ENCODE measurements around the gene MYO5B. TPM values are rescaled to one million over a fixed set of nuclear protein-coding genes. Genes with fewer than 3 reads are reported as not detected.

Gene MYO5B
- total and polyA plus RNA-seq, 10 of the 15 experiments (the other 5 are each of a cell fraction or from before 2014, with no cell fraction given), result 2.5 to 4.5 (median 3.3) TPM

- ATAC-seq (peak; percentile 95), FAIRE-seq (peak; percentile 81), DNase-seq (ENCODE audit: low read depth, low spot score) (peak; percentile 36)
- Histone ChIP-seq H3K4me1 (ENCODE audit: control insufficient read depth, insufficient read depth, low read length) (peaks cover 2% of the 10 kb centered on the region; the same call in 1 of the 2 replicates), H3K4me3 (no peak overlapping the region), H3K27ac (ENCODE audit: control insufficient read depth, insufficient read depth) (no peak overlapping the region; the same call in 1 of the 2 replicates), H3K27me3 (replicated peaks in 1 of 2; ENCODE audit: control insufficient read depth in 2 of 2, insufficient read depth in 2 of 2, low read length in 1 of 2) (no peaks in the 10 kb centered on the region), H3K9ac (ENCODE audit: control insufficient read depth, insufficient read depth, low read length) (peak overlapping the region; percentile 10; the same call in 1 of the 2 replicates), H3K79me2 (ENCODE audit: control insufficient read depth, insufficient read depth, low read length) (no peaks in the 10 kb centered on the region), H3K36me3 (ENCODE audit: control insufficient read depth in 2 of 2, insufficient read depth in 2 of 2, low read length in 1 of 2) (peaks cover 0 to 11% of the 10 kb centered on the region in 2 experiments), H2AFZ (ENCODE audit: control insufficient read depth, low read depth, low read length) (no peak overlapping the region; the same call in 1 of the 2 replicates), H3K9me3 (replicated peaks; ENCODE audit: control insufficient read depth, insufficient read depth, low read length) (no peaks in the 10 kb centered on the region), H4K20me1 (ENCODE audit: control insufficient read depth, insufficient read depth) (no peaks in the 10 kb centered on the region), H3K4me2 (ENCODE audit: control insufficient read depth, insufficient read depth) (peak overlapping the region; percentile 56; the same call in 1 of the 2 replicates)
- ChIA-PET POLR2A (no interaction called here), SMC1A (ENCODE audit: uncharacterized antibody, unreplicated experiment) (interaction anchor here (0.7 to 2.3 kb wide), 6 partner anchors 10 to 70 kb away, joined by 3 to 7 read pairs (median 4); no protein-coding TSS in a partner anchor), RAD21 (ENCODE audit: unreplicated experiment) (interaction anchor here (0.5 to 0.9 kb wide), 3 partner anchors 21 to 232 kb away, joined by 3 to 4 read pairs (median 4); partner anchors contain the start of gene ACAA2), CTCF (interaction anchor here (0.9 kb wide), 1 partner anchor 278 kb away, joined by 4 read pairs; no protein-coding TSS in a partner anchor)
- 0 out of 2 replicates have a peak, but pooled peaks have one; percentile 15 for TF ChIP-seq MTA2 (IDR thresholded peaks at IDR 0.05; ENCODE audit: low read depth)
- peak; percentile 62 for TF ChIP-seq ATF7 (IDR thresholded peaks at IDR 0.05; ENCODE audit: low read depth)
- peak; percentile 70; the same call in 1 of the 2 replicates for TF ChIP-seq IRF4 (IDR thresholded peaks at IDR 0.05; ENCODE audit: low read depth, low read length)
- 0 out of 2 replicates have a peak, but pooled peaks have one; percentile 13 for TF ChIP-seq CREM (IDR thresholded peaks at IDR 0.05; ENCODE audit: low read depth)
- peak; percentile 39; the same call in 1 of the 2 replicates for TF ChIP-seq SPI1 (IDR thresholded peaks at IDR 0.05; ENCODE audit: borderline replicate concordance, insufficient read depth, low read depth, low read length)
- TF ChIP-seq SKIL (IDR thresholded peaks at IDR 0.05; ENCODE audit: low read depth, poor library complexity, severe bottlenecking), result peak; percentile 22
- TF ChIP-seq ZSCAN29 (IDR thresholded peaks at IDR 0.05), result 0 out of 2 replicates have a peak, but pooled peaks have one; percentile 23
- peak; percentile 70 for TF ChIP-seq JUNB (IDR thresholded peaks at IDR 0.05)
- TF ChIP-seq MAX (IDR thresholded peaks at IDR 0.05; ENCODE audit: low read depth, low read length), result no peak
- TF ChIP-seq SREBF1 (IDR thresholded peaks at IDR 0.05; ENCODE audit: low read length), result no peak
- peak; percentile 26; the same call in 1 of the 2 replicates for TF ChIP-seq RUNX3 (IDR thresholded peaks at IDR 0.05; ENCODE audit: low read length)
- 0 out of 2 replicates have a peak, but pooled peaks have one; percentile 54 for TF ChIP-seq ZNF687 (IDR thresholded peaks at IDR 0.05)
- TF ChIP-seq DPF2 (IDR thresholded peaks at IDR 0.05), result no peak
- TF ChIP-seq BACH1 (IDR thresholded peaks at IDR 0.05; ENCODE audit: borderline replicate concordance), result peak; percentile 48; the same call in 1 of the 2 replicates
- TF ChIP-seq HCFC1 (IDR thresholded peaks at IDR 0.05; ENCODE audit: low read length), result no peak
- TF ChIP-seq IKZF2 (IDR thresholded peaks at IDR 0.05), result peak in 1 of 2 experiments; percentile 15; a peak in 1 of 4 replicates
- 0 out of 2 replicates have a peak, but pooled peaks have one; percentile 28 for TF ChIP-seq ATF2 (IDR thresholded peaks at IDR 0.05; ENCODE audit: low read length)
- in situ Hi-C loops (cut with MboI) (no loop called here), intact Hi-C loops (cut with micrococcal nuclease; ENCODE audit: unreplicated experiment) (loop anchor here (5.0 kb wide), 1 partner anchor 69 kb away; no protein-coding TSS in a partner anchor)
- no TSS peak for BruUV-seq (replicated peaks)
- 31% methylated on average over 5 of the region's 5 CpGs for WGBS (ENCODE audit: insufficient coverage, insufficient replicate concordance, low lambda C conversion rate, missing lambda C conversion rate)
Measured at GRCh38 chr18:49788327-49788898, 406.5 kb downstream of the MYO5B start.
